ENCODE data around the gene SLC9A9. TPM values are rescaled to one million over a fixed set of nuclear protein-coding genes. Genes with fewer than 3 reads are reported as not detected.

SLC9A9 gene
- total and polyA plus RNA-seq, 9 of the 15 experiments (the other 6 are each of a cell fraction or from before 2014, with no cell fraction given) = 0.03 to 0.13 TPM; not detected in 7

DNA sequence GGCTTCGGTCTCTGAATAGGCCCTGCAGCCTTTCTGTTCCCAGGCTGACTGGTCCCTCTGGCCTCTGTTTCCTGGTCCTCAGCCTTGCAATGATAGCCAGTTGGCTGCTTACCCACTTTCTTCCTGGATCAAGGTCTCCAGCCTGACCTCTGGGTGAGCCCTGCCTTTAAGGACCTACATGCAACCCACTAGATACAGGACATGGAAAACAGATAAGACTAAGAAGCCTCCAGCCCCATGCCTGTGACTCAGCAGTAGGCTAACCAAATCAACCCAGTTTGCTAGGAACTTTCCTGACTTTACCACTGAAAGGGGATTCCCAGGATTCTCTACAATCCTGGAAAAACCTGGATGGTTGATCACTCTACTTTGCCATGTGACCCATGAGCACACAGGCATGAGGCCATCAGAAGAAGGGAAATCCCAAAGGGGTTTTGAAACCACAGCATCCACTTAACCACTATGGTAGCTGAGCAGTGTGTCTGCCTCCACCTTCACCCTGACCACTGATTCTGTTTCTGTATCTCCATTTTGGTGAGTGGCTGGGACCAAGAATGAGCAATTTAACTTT lies 540.6 kb downstream of the SLC9A9 start (continued):
- TF ChIP-seq ZNF143 (CRISPR knock-in tag; IDR thresholded peaks at IDR 0.05) (no peak), NELFE (IDR thresholded peaks at IDR 0.05; ENCODE audit: insufficient read depth, insufficient read length) (no peak), ZNF239 (CRISPR knock-in tag; IDR thresholded peaks at IDR 0.05) (peak; percentile 30), SMAD4 (CRISPR knock-in tag; conservative IDR thresholded peaks at IDR 0.05) (peak; percentile 72; the same call in 1 of the 2 replicates), ZNF696 (CRISPR knock-in tag; conservative IDR thresholded peaks at IDR 0.05) (no peak), MYNN (IDR thresholded peaks at IDR 0.05) (peak; percentile 71), MYNN (CRISPR knock-in tag; IDR thresholded peaks at IDR 0.05) (no peak), NFE2 (IDR thresholded peaks at IDR 0.05; ENCODE audit: low read depth) (peak; percentile 97), HDGF (IDR thresholded peaks at IDR 0.05) (0 out of 2 replicates have a peak, but pooled peaks have one; percentile 58), ZNF695 (CRISPR knock-in tag; IDR thresholded peaks at IDR 0.05) (no peak), GTF2A2 (tag; IDR thresholded peaks at IDR 0.05) (peak; percentile 69), BACH1 (tag; IDR thresholded peaks at IDR 0.05) (peak; percentile 81), KDM4B (IDR thresholded peaks at IDR 0.05; ENCODE audit: borderline replicate concordance in 2 of 2, low read depth in 1 of 2) (no peak), EWSR1 (IDR thresholded peaks at IDR 0.05; ENCODE audit: borderline replicate concordance, low read depth, partially characterized antibody) (no peak), CHD2 (IDR thresholded peaks at IDR 0.05; ENCODE audit: low read depth, low read length) (no peak), HDAC2 (IDR thresholded peaks at IDR 0.05) (peak; percentile 91; the same call in 1 of the 2 replicates), FOS (IDR thresholded peaks at IDR 0.05; ENCODE audit: extremely low read depth, insufficient read length) (no peak), RBM14 (IDR thresholded peaks at IDR 0.05; ENCODE audit: borderline replicate concordance, insufficient read depth, low read depth, low read length) (no peak), RBFOX2 (IDR thresholded peaks at IDR 0.05; ENCODE audit: low read depth, low read length) (no peak), ZNF609 (CRISPR knock-in tag; IDR thresholded peaks at IDR 0.05; ENCODE audit: borderline replicate concordance) (no peak)
- TF ChIP-seq, protein P1, sequence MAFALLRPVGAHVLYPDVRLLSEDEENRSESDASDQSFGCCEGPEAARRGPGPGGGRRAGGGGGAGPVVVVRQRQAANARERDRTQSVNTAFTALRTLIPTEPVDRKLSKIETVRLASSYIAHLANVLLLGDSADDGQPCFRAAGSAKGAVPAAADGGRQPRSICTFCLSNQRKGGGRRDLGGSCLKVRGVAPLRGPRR (CRISPR knock-in tag; IDR thresholded peaks at IDR 0.05) = peak; percentile 39; the same call in 1 of the 2 replicates
- TF ChIP-seq, protein P2, sequence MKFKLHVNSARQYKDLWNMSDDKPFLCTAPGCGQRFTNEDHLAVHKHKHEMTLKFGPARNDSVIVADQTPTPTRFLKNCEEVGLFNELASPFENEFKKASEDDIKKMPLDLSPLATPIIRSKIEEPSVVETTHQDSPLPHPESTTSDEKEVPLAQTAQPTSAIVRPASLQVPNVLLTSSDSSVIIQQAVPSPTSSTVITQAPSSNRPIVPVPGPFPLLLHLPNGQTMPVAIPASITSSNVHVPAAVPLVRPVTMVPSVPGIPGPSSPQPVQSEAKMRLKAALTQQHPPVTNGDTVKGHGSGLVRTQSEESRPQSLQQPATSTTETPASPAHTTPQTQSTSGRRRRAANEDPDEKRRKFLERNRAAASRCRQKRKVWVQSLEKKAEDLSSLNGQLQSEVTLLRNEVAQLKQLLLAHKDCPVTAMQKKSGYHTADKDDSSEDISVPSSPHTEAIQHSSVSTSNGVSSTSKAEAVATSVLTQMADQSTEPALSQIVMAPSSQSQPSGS (CRISPR knock-in tag; IDR thresholded peaks at IDR 0.05) = no peak
- TF ChIP-seq, protein P3, sequence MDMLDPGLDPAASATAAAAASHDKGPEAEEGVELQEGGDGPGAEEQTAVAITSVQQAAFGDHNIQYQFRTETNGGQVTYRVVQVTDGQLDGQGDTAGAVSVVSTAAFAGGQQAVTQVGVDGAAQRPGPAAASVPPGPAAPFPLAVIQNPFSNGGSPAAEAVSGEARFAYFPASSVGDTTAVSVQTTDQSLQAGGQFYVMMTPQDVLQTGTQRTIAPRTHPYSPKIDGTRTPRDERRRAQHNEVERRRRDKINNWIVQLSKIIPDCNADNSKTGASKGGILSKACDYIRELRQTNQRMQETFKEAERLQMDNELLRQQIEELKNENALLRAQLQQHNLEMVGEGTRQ (CRISPR knock-in tag; IDR thresholded peaks at IDR 0.05) = no peak
